DMS153 (cell line): ENCODE measurements around the gene PARL.

Experiments used
- DNase-seq: peaks from one replicate; lab custom pipeline; 2025; lab: John Stamatoyannopoulos, UW

The PARL gene

DNA sequence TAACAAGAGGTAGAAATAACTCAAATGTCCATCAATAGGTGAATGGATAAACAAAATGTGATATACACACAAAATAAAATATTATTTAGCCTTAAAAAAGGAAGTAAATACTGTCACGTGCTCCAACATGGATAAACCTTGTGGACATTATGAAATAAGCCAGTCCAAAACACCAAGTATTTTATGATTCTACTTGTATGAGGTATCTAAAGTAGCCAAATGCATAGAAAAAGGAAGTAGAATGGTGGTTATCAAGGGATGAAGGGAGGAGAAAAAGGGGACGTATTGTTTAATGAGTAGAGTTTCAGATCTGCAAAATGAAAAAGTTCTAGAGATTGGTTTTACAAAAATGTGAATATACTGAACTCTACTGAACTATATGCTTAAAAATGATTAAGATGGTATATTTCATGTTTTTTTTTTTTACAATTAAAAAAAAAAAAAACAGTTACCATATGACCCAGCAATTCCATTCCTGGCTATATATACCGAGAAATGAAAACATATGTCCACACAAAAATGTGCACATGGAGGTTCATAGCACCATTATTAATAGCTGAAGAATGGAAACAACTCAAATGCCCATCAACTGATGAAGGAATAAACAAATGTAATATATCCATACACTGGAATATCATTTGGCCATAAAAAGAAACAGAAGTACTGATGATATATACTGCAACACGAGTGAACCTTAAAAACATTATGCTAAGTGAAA, 30.2 kb downstream of the PARL start:
- no peak for DNase-seq

DNA sequence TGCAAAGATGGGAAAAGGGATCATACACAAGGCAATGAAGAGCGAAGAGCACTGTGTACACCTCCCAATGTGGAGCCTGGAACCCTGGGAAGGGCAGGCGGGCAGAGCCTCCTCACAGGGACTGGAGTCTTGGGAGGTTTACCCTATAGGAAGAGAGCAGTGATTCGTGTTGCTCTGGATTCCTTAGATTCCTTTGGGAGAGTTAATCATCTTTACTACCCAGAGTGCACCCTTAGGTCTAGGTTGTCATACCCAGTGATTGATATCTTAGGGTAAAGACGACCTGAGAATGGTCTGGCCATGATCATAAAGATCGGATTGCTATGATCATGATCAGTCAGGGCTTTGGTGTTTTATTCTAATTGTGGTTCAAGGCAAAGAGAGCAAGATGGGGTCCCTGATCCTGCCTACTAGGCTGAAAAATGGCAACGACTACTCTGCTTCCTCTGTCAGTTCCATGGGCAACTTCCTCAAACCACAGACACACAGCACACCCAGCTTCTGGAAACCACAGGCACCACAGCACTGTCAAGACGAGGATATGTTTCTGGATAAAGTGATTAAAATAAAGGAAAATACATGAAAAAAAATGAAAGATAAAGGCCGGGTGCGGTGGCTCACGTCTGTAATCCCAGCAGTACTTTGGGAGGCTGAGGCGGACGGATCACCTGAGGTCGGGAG, 38.9 kb downstream of the PARL start:
- DNase-seq = no peak

DNA sequence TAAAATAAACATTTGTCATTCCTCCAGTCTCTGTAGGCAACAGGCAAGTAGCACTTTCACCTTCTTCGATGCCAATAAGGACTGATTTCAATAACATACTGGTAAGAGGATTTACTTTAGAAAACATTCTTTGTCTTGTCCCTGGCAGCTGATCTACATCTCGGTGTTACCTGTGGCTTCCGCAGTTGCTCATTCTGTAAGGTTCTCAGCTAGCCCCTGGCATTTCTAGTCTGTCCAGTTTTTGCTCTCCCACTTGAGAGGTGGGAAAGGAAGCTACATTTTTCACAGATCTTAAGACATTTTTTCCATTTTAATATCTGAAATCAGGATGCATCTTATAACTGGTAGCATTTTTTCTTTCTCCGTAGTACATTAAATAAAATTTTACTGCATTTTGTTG, 39.6 kb downstream of the PARL start:
- DNase-seq = no peak

DNA sequence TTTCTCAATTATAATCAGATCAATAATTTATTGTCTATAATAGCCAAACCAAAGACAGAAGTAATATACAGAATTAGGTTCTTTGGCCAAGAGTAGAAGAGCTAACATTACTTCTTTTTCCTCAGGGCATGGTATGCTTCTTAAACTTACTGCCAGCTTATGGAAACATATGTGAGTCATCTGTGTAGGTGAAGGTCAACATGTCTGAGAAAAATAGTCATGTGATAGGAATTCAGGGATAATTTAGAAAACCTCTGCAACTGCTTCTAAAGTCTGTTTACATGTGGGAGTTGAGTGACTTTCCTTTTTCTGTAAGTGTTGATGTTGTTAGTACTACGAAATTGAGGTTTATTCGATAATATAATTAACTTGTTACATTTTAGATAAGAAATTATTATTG, 40.1 kb downstream of the PARL start:
- DNase-seq = no peak

DNA sequence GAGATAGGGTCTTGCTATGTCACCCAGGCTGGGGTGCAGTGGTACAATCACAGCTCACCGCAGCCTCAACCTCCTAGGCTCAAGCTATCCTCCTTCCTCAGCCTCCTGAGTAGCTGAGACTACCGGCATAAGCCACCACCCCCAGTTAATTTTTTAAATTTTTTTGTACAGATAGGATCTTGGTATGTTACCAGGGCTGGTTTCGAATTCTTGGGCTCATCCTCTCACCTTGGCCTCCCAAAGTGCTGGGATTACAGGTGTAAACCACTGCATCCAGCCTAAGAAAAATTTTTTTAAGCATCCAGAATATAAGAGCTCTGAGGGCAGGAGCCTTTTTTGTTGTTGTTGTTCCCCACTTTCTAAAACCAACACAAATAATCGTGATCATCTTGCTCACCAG, 44.9 kb downstream of the PARL start:
- DNase-seq = no peak

DNA sequence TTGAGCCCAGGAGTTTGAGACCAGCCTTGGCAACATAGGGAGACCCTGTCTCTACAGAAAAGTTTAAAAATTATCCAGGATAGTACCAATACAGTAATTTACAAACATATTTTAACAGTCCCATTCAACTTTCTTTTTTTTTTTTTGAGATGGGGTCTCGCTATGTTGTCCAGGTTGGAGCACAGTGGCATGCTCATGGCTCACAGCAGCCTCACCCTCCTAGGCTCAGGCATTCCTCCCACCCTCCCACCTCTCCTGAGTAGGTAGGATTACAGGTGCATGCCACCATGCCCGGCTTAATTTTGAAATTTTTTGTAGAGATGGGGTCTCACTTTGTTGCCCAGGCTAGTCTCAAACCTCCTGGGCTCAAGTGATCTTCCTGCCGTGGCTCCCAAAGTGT, 46.8 kb downstream of the PARL start:
- no peak for DNase-seq

DNA sequence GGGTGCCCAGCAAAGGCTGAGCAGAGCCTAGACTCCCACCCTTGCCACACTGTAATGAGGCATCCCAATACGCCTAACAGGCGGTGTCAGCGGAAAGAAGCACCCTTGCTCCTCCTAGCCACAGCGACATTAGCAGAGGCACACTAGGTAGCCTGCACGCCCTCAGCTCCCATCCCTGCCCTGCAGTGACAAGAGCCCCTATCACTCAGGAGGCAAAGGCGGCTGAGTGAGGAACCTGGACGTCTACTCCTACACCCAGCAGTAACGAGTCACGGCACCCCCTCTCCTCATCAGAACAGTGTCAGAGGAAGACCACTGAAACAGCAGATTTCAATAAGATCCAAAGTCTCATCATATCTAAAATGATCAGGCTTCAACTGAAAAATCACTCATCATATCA, 47.3 kb downstream of the PARL start:
- DNase-seq = no peak

DNA sequence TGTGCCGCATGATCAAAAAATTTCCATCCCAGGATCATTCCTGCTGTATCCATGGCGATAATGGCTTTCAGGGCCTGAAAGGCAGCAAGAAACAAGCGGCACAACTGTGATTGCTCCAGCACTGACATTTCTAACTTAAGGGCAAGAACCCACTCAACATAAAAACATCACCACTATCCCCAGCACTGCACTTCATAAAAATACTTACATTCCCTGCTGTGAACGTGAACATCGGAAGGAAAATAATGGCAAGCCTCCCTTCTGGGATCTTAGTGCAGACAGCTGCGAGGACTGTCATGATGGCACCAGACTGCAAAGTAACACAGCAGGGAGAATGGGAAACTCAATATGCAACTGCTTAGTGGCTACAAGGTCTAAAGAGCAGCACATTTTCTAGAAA, 51.2 kb downstream of the PARL start:
- DNase-seq = no peak

DNA sequence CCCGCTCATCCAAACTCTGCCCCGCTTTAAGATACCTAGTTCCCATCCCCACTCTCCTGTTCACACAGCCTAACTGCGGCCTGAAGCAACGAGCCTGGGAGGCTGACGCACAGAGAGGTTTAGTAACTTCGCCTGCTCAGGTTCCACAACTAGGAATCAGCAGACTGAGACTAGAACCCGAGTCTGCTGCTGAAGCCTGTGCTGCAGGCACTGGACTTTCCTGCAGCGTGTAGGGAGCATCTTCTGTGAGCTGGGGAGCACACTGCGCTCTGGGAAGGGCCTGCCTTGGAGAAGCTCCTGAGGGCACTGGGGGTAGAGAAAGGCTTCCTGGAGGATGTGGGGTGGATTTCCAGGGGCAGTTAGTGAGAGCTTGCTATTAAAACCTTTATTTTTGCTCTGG, 54.5 kb downstream of the PARL start:
- DNase-seq = no peak

DNA sequence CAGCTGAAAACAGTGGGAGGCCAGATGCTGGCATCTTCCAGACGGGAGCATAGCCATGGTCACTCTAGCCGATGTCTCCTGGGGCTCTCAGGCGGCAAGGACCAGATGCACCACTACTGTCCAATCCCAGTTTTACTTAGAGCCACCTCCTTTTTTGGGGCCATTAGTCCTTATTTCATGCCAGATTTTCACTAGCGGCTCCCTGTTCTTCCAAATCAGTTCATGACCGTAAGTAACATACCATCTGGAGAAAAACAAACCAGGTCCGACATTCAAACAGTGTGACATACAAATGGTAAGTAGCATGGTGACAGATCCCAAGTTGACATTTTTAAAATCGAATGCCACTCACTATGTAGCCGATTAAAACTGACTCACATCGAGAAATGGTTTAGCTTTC, 55.2 kb downstream of the PARL start:
- no peak for DNase-seq

DNA sequence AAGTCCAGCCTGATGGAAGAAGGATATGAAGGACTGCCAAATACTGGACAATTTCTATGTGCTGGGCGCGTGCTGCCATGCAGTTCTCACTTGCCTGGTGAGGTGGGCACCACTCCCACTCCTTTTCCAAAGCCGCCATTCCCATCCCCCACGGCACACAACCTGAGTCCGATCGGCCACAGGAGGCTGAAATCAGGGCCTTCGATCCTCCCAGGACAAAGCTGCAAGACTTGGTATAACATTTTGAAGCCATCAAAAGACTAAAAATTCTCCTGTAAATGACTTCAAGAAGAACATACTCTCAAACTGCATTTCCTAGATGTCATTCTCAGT, 56.2 kb downstream of the PARL start:
- DNase-seq = no peak

DNA sequence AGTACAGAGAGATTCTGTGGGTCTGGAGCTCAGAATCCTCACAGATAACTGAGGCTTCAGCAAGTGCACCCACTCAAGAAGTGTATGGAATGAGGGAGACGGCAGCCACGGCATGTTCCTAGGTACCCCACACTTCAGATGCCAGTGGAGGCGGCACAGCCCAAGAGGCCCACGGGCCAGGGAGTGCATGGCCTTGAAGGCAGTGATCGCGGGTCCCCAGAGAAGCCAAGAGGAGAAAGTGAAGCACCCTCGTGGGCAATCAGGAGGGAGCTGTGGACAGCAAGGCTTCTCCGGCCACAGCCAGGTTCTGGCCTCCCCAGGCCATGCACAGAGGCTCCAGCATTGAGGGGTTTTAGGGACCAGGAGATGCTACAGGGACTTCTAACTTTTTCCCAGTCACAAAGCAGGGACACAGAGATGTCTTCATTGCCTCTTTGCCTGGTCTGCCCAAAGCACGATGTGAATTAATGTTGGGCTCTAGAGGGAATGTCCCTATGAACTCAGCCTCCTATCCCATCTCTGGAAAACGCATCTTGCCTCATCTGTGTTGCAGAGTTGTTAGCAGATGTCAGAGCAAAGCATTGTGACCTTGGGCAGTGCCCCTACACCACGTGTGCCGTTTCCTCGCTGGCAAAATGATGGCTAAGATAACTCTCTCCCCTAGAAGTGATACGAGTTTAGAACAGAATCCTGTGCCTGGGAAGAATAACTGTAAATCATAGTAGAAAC, 56.7 kb downstream of the PARL start:
- DNase-seq = no peak

DNA sequence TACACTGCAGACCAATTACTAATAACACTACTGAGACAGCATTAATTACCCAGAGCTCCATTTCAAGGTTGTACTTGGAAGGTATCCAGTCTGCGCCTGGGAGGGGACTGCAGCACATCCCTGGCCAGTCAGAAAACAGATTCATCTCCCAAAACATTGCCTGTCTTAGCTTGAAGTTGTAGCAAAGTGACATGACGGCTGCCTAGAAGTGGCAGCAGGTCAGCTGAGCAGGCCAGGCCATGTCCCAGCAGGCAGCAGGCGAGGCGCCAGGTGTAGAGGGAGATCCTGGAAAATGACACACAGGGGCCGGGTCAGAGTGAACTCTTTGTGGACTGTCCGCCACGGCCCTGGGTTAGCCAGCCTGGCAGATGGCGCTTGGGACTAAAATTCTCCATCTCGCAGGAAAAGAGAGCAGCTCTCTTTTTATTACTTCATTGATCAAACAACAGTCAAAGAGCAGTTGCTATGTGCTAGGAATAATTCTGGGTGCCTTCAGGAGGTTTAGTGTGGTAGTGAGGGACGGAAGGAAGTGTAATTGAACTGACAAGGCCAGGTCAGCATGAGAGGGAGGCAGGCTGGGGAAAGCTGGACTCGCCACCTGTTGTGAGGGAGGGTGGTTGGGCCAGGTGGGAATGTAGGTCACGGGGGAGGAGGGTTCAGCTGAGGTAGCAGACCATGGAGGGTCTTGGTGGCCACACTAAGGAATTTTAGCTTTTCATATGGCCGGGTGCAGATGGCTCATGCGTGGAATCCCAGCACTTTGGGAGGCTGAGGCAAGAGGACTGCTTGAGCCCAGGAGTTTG, 58.0 kb downstream of the PARL start:
- DNase-seq = peak; percentile 25

DNA sequence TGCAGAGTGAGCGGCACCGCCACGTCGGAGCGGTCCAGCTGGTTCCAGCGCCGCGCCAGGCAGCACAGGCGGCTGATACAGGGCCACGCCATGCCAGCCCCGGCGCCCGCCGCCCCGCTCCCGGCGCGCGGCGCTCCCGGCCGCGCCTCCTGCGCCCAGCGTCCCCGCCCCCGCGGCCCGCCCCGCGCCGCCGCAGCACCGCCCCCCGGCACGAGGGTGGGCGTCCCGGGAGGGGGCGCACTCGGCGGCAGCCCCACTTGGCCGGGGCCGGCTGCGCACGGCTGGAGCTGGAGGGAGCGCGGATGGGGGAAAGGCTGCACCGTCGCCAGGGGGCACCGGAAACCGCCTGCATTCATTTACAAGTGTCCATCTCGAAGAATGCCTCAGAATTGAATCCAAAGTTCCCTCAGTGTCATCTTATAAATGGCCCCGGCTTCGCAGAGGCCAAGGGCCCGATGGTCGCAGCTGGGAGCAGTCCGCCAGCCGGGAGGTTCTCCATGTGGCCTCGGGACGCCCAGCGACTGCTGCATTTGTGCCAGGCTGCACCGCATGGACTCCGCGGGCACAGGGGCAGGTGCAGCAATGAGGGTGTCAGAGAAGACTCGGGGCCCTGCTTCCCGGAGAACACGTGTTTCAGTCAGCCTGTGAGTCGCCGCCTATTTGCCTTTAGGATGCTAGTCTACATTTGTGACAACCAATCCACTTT, 59.1 kb downstream of the PARL start, which contains the start of gene MAP6D1:
MAP6D1 (minus strand) TSS at position 122 of the 706 bp plus-strand sequence; CDS start at position 92, 30 bp downstream.
- peak; percentile 17 for DNase-seq

DNA sequence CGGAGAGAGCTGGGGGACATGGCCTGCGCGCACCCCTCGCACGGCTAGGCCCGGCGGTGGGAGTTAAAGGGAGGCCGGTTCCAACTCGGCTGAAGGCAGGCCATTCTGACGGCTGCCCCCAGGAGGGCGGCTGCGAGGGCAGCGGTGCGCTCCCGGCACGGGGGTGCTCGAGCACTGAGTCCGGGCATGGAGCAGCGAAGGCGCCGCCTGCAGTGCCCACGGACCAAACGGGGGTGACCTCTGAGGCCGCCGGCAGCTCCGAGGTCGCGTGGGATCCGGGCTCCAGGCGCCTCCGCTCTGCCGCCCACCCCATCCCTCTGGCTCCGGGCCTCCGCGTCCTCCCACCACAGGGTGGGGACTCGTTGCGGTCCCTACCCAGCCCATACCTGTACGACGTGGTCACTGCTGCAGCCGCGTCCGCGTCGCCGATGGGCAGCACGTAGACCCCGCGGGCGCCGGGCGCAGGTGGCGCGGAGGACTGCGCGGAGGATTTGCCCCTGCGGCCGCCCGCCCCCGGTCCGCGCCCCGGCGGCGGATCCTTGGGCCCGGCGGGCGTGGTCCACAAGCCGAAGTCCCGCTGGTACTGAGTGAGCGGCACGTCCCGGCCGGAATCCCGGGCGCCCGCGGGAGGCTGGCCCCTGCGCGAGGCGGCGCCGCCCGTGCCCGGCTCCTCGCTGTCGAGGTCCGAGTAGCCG, 59.8 kb downstream of the PARL start:
- no peak for DNase-seq

DNA sequence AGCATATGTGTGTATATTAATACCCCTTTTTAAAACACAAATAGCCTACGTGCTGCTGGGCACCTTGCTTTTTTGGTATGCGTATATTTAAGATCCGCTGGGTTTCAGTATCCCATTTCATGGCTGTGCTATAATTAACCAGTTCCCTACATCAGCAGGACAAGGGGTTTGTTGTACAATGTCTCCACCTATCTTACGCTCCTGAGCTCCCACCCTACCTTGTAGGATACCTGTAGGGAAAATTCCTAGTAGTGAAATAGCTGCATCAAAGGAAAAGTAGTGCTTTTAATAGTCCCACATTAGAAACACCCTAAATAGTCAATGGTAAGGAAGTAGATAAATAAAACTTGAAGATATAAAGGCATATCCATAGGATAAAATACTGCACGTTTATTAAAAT, 60.7 kb downstream of the PARL start:
- DNase-seq = no peak

DNA sequence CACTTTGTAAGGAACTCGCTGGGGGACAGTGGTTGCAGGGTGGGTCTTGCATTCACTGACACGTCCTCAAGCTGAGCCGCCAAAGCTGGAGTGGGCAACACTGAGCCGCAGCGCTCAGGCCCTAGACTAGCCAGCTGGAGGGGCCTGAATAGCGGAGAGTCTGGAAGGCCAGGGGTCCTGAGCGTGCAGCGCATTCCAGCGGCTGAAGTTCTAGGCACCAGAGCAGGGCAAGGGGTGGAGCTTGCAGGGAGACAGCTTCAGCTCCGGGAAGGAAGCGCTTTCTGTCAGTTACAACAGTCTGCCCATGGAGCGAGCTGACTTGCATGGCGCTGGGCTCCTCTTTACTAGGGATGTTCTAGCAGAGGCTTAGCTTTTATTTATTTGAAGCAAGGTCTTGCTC, 62.0 kb downstream of the PARL start:
- DNase-seq = no peak

DNA sequence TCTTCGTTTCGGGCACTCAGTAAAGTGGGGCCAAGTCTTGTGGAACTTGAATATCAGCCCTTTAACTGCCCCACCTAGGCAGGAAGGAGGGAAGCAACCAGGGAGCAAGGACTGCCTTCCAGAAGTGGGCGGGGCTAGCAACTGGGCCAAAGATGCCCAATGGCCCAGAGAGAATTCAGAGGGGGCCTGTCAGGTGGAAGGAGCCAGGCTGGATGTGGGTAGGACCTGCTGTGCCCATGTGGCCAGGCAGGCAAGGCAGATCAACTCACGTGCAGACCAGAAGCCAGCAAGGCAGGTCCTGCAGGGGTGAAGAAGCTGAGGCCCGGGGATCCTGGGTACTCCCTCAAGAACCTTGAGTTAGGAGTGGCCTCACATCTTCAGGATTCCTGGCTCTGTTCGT, 64.8 kb downstream of the PARL start:
- no peak for DNase-seq

DNA sequence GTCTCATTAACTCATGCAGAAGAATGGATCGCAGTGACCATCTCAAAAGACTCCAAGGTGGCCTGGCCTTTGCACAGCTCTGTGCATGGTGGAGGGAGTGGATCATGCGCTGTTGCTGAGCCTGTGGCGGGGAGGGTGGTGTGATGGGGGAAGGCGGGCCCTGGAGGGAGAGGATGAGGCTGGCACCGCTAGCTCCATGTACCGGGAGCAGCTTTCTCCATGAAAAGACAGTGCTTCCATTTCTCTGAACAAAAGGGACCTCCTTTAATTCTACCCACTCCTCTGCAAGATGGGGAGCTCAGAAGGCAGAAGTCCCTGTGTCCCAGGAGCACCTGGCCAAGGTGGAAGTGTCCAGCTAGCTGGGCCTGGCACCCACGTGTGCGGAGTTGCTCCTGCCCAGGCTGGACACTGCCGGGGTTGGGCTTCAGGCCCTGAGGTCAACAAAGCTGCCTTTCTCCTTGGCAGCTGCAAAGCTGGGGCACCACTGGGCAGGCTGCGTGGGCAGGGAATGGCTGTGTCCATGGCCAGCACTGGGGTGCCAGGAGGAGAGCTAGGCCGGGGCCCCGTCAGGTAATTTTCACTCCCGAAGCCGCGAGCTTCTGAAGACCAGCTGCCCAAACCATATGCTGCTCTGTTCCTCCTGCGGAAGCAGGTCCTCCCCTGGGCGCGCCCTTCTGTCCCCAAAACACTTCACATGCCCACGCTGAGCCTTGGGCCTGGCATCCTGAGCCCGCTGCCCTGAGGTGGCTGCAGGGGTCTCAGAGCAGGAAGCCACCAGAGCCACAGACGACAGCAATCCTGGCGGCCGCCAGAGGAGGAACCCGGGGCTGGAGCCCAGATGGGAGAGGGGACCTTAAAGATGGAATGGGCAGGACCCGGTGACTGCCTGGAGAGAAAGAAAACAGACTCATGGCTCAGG, 65.7 kb downstream of the PARL start:
- no peak for DNase-seq

DNA sequence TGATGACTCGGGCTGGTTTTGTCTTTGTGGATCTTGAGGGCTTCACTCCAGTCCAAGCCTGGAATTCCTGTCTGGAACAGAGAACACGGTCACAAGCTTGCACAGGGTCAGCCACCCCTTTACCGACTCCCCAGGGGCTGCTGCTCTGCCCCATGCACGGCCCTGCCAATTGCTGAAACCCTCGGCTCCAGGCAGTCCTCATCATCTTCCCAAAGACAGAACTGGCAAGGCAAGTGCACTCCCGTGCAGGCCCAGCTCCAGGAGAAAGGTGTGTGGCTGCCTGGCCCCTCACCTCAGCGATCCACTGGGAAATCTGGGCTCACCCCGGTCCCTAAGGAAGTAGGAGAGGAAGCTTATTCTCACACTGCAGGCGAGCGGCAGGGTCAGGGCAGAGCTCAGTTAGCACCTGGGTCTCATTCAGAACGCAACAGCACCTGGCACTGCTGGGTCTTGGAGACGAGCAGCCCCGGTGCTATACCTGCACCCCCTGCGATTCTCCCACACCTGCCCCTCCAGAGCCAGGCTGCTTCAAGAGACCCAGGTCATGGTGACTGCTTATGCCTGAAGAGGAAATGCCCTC, 66.5 kb downstream of the PARL start:
- DNase-seq = no peak
